ENCODE data around the gene AKT2. TPM values are rescaled to one million over a fixed set of nuclear protein-coding genes. Genes with fewer than 3 reads are reported as not detected.

Gene AKT2
- total and polyA plus RNA-seq, 10 of the 15 experiments (the other 5 are each of a cell fraction or from before 2014, with no cell fraction given), result 1.0 to 185 (median 71.5) TPM

DNA sequence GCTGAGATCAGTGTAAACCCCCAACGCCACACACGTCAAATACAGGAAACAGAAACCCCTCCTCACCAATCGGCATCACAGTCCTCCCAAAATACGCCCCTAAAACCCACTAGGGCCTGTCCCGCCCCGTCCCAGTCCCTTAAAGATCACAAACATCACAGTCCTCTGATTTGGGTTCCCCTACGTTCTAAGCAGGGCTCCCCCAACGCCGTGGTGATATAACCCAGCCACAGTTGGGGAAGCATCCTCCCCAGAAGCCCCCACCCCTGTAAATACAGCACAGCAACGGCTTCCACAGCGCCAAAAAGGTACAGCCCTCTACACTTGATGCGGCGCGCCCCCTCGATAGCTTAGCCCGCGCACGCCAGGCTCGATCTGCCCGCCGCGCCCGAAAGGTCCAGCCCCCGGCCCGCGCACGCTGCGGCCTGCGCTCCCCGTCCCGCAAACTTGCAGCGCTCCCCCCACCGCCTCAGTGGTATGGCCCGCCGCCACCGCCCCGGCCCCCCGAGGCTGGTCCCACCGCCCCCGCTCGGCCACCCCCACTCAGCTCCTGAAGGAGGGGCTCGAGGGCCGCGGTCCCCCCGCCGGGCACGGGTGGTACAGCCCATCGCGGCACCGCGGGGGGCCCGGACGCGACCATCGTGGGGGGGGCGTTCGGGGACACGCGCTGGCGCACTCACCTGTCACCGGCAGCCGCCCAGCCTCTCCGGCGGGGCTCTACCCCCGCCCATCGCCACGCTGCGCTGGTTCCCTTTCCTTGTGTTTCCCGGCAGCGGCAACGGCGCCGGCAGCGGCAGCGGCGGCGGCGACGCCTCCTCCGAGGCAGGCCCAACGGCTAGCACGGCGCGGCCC lies at the start of gene AKT2 (continued):
- TF ChIP-seq, protein P1, sequence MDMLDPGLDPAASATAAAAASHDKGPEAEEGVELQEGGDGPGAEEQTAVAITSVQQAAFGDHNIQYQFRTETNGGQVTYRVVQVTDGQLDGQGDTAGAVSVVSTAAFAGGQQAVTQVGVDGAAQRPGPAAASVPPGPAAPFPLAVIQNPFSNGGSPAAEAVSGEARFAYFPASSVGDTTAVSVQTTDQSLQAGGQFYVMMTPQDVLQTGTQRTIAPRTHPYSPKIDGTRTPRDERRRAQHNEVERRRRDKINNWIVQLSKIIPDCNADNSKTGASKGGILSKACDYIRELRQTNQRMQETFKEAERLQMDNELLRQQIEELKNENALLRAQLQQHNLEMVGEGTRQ (IDR thresholded peaks at IDR 0.05; ENCODE audit: borderline replicate concordance, low read depth, low read length), result no peak
- TF ChIP-seq STAT1 (conservative IDR thresholded peaks at IDR 0.05), result no peak
- peak; percentile 81; the same call in 1 of the 2 replicates for TF ChIP-seq PML (IDR thresholded peaks at IDR 0.05; ENCODE audit: low read length)
- peak; percentile 47 for TF ChIP-seq HDAC6 (IDR thresholded peaks at IDR 0.05; ENCODE audit: unreplicated experiment)
- TF ChIP-seq SUZ12 (IDR thresholded peaks at IDR 0.05; ENCODE audit: unreplicated experiment), result no peak
- no peak for TF ChIP-seq SMAD1 (IDR thresholded peaks at IDR 0.05; ENCODE audit: low read depth, partially characterized antibody)
- TF ChIP-seq EGR1 (IDR thresholded peaks at IDR 0.05; ENCODE audit: borderline replicate concordance in 1 of 2, low read depth in 2 of 2, low read length in 2 of 2), result peak in 1 of 2 experiments; percentile 91; a peak in 2 of 3 replicates
- no peak for TF ChIP-seq YBX1 (IDR thresholded peaks at IDR 0.05)
- TF ChIP-seq, protein P2, sequence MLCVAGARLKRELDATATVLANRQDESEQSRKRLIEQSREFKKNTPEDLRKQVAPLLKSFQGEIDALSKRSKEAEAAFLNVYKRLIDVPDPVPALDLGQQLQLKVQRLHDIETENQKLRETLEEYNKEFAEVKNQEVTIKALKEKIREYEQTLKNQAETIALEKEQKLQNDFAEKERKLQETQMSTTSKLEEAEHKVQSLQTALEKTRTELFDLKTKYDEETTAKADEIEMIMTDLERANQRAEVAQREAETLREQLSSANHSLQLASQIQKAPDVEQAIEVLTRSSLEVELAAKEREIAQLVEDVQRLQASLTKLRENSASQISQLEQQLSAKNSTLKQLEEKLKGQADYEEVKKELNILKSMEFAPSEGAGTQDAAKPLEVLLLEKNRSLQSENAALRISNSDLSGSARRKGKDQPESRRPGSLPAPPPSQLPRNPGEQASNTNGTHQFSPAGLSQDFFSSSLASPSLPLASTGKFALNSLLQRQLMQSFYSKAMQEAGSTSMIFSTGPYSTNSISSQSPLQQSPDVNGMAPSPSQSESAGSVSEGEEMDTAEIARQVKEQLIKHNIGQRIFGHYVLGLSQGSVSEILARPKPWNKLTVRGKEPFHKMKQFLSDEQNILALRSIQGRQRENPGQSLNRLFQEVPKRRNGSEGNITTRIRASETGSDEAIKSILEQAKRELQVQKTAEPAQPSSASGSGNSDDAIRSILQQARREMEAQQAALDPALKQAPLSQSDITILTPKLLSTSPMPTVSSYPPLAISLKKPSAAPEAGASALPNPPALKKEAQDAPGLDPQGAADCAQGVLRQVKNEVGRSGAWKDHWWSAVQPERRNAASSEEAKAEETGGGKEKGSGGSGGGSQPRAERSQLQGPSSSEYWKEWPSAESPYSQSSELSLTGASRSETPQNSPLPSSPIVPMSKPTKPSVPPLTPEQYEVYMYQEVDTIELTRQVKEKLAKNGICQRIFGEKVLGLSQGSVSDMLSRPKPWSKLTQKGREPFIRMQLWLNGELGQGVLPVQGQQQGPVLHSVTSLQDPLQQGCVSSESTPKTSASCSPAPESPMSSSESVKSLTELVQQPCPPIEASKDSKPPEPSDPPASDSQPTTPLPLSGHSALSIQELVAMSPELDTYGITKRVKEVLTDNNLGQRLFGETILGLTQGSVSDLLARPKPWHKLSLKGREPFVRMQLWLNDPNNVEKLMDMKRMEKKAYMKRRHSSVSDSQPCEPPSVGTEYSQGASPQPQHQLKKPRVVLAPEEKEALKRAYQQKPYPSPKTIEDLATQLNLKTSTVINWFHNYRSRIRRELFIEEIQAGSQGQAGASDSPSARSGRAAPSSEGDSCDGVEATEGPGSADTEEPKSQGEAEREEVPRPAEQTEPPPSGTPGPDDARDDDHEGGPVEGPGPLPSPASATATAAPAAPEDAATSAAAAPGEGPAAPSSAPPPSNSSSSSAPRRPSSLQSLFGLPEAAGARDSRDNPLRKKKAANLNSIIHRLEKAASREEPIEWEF (IDR thresholded peaks at IDR 0.05; ENCODE audit: insufficient replicate concordance, low read depth, low read length), result peak; percentile 64
- peak; percentile 79; the same call in 1 of the 2 replicates for TF ChIP-seq TAF1 (IDR thresholded peaks at IDR 0.05; ENCODE audit: borderline replicate concordance, low read depth, low read length)
- TF ChIP-seq, protein P3, sequence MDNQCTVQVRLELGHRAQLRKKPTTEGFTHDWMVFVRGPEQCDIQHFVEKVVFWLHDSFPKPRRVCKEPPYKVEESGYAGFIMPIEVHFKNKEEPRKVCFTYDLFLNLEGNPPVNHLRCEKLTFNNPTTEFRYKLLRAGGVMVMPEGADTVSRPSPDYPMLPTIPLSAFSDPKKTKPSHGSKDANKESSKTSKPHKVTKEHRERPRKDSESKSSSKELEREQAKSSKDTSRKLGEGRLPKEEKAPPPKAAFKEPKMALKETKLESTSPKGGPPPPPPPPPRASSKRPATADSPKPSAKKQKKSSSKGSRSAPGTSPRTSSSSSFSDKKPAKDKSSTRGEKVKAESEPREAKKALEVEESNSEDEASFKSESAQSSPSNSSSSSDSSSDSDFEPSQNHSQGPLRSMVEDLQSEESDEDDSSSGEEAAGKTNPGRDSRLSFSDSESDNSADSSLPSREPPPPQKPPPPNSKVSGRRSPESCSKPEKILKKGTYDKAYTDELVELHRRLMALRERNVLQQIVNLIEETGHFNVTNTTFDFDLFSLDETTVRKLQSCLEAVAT (IDR thresholded peaks at IDR 0.05), result no peak; the same call in 1 of the 2 replicates
- peak; percentile 92 for TF ChIP-seq FOXK2 (IDR thresholded peaks at IDR 0.05)
- TF ChIP-seq KLF5 (IDR thresholded peaks at IDR 0.05; ENCODE audit: partially characterized antibody), result peak; percentile 91
- peak; percentile 75 for TF ChIP-seq NBN (IDR thresholded peaks at IDR 0.05)
- TF ChIP-seq SMARCA5 (IDR thresholded peaks at IDR 0.05), result peak; percentile 73; the same call in 1 of the 2 replicates
- TF ChIP-seq HDGF (IDR thresholded peaks at IDR 0.05), result peak; percentile 81
- TF ChIP-seq POLR2AphosphoS2 (IDR thresholded peaks at IDR 0.05; ENCODE audit: low read depth, low read length), result 0 out of 2 replicates have a peak, but pooled peaks have one; percentile 45
- TF ChIP-seq MXI1 (IDR thresholded peaks at IDR 0.05; ENCODE audit: low read depth, low read length), result no peak; the same call in none of the 2 replicates

All from GM12878 (cell line).